HS-27A (cell line): ENCODE data around the gene HIP1.
"Not testable (repeated sequence)": the region's sequence is repeated elsewhere in the genome, so short reads cannot be mapped to it uniquely, and the experiment has no call there.

Source experiments
- DNase-seq: peaks from one replicate; pipeline ENCODE4 v3.0.0-alpha.2; 2012; ENCODE audit warnings: low read depth, missing footprints

HIP1 gene

DNA sequence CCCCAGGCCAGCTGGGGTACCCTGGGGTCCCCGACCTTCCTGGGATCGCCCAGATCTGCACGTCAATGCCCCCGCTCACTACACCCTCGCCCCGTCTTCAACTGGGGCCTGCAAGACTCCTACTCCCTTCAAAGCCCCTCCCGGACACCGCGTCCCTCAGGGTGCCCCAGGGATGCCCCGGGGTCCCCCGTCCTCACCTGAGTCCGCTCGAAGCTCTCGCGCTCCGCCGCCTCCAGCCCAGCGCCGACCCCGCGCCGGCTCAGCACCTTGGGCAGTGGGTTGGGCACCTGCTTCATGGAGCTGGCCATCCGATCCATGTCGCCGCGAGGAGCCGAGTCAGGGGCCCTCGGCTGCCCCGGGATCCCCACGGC lies at the start of gene HIP1:
TSS of gene HIP1 (minus strand) at position 338 of the 371 bp plus-strand sequence. CDS start at position 317, 21 bp downstream.
- DNase-seq, result no peak

DNA sequence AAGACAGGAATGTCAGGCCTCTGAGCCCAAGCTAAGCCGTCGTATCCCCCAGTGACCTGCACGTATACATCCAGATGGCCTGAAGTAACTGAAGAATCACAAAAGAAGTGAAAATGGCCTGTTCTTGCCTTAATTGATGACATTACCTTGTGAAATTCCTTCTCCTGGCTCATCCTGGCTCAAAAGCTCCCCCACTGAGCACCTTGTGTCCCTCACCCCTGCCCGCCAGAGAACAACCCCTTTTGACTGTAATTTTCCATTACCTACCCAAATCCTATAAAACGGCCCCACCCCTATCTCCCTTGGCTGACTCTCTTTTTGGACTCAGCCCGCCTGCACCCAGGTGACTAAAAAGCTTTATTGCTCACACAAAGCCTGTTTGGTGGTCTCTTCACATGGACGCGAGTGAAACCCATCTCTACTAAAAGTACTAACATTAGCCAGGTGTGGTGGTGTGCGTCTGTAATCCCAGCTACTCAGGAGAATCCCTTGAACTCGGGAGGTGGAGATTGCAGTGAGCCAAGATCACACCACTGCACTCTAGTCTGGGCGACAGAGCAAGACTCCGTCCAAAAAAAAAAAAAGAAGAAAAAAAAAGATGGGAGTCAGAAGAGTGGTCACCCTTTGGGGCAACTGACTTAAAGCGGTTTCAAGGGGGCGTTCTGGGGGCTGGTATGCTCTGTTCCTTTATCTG lies 49.6 kb upstream of the HIP1 start:
- DNase-seq, result not testable (repeated sequence)

DNA sequence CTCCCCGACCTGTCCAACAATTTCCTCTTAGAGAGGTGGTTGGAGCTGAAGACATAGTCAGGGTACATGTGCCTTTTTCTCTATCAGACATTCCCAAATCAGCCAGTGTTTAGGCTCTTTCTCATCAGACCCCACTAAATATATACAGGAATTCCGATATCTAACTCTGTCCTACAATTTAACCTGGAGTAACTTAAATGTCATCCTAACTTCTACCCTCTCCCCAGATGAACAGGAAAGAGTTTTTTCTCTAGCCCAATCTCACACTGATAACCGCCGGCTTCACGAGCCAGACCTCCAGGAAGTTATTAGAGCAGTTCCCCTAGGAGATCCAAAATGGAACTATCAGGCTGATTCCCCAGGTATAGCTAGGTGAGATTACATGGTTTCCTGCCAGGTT lies 44.3 kb upstream of the HIP1 start:
- DNase-seq, result not testable (repeated sequence)

DNA sequence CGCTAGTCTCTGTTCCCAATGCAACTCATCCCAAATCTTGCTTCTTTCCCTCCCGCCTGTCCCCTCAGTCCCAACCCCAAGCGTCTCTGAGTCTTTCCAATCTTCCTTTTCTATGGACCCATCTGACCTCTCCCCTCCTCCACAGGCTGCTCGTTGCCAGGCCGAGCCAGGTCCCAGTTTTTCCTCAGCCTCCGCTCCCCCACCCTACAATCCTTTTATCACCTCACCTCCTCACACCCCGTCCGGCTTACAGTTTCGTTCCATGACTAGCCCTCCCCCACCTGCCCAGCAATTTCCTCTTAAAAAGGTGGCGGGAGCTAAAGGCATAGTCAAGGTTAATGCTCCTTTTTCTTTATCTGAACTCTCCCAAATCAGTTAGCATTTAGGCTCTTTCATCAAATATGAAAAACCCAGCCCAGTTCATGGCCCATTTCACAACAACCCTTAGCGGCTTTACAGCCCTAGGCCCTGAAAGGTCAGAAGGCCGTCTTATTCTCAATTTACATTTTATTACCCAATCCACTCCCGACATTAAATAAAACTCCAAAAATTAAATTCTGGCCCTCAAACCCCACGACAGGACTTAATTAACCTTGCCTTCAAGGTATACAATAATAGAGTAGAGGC lies 42.0 kb upstream of the HIP1 start:
- not testable (repeated sequence) for DNase-seq

DNA sequence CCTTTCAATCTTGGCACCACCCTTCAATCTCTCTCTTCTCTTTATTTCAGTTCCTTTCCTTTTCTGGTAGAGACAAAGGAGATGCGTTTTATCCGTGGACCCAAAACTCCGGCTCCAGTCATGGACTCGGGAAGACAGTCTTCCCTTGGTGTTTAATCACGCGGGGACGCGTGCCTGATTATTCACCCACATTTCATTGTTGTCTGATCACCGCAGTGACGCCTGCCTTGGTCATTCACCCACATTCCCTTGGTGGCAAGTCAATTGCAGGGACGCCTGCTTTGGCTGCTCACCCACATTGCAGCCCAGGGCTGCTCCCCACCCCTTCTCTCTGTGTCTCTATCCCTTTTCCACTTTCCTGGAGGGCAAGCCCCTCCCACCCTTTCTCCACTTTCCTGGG lies 40.8 kb upstream of the HIP1 start:
- not testable (repeated sequence) for DNase-seq

DNA sequence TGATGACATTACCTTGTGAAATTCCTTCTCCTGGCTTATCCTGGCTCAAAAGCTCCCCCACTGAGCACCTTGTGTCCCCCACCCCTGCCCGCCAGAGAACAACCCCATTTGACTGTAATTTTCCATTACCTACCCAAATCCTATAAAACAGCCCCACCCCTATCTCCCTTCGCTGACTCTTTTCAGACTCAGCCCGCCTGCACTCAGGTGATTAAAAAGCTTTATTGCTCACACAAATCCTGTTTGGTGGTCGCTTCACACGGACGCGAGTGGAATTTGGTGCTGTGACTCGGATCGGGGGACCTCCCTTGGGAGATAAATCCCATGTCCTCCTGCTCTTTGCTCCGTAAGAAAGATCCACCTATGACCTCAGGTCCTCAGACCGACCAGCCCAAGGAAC lies 40.3 kb upstream of the HIP1 start:
- not testable (repeated sequence) for DNase-seq

DNA sequence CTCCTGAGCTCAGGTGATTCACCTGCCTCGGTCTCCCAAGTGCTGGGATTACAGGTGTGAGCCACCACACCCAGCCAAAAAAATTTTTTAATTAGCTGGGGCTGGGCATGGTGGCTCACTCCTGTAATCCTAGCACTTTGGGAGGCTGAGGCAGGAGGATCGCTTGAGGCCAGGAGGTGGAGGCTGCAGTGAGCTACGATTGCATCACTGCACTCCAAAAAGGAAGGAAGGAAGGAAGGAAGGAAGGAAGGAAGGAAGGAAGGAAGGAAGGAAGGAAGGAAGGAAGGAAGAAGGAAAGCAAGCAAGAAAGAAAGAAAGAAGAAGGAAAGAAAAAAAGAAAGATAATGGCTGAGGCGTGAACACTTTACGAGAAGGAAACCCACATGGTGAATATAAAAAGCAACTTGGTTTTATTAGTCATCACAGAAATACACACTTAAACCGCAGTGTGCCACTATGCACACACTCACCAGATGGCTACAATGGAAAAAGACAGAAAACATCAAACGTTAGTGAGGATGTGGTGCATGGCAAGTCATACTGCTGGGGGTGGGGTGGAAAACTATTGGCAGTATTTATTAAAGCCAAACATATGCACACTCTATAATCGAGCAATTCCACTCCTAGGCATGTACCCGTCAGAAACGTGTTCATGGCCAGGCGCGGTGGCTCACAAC lies 37.7 kb upstream of the HIP1 start:
- DNase-seq, result peak; percentile 45

DNA sequence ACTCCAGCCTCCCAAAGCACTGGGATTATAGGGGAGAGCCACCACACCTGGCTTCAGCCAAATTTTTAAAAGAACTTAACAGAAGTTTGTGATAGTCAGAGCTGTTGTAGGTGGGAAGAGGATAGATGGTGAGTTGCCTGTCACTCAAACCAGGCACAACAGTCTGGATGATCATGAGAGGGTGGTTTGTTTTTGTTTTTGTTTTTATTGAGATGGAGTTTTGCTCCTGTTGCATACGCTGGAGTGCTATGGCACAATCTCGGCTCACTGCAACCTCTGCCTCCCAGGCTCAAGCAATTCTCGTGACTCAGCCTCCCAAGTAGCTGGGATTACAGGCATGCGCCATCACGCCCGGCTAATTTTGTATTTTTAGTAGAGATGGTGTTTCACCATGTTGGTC lies 35.2 kb upstream of the HIP1 start:
- not testable (repeated sequence) for DNase-seq

DNA sequence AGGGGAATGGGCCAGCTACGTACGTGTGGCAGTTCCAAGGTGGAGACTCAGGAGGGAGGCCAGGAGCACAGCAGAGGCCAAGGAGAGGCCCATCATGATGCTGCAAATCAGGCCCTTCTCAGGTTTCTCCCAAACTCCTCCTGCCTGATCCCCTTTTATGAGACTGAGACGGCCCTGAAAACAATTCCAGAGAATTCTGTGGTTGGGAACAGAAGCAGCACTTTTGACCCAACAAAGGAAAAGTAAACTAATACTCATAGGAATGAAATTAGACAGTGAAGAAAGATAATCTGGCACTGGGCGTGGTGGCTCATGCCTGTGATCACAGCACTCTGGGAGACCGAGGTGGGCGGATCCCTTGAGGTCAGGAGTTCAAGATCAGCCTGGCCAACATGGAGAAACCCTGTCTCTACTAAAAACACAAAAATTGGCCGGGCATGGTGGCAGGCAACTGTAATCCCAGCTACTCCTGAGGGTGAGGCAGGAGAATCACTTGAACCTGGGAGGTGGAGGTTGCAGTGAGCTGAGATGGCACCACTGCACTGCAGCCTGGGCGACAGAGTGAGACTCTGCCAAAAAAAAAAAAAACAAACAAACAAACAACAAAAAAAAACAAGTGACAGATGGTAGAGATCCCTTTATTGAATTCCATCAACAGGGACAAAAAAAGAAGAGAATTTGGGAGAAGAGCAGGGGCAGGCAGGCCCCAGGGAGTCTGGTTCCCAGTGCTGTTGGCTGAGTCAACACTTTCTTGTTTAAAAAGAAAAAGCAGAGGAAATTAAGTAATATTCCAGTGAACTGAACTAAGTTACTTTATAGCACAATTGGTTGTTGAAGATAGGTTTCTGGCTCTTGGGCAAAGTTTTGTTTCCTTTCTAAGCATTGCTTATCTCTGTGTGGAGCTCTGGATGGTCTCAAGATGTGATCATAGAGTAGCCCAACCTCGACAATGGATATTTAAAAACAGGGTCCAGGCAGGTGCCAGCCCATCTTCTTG lies 33.6 kb upstream of the HIP1 start, which contains the start of gene CCL26:
TSS of gene CCL26 (minus strand) at position 131 of the 997 bp plus-strand sequence. CDS start at position 96, 35 bp downstream.
- peak; percentile 81 for DNase-seq

DNA sequence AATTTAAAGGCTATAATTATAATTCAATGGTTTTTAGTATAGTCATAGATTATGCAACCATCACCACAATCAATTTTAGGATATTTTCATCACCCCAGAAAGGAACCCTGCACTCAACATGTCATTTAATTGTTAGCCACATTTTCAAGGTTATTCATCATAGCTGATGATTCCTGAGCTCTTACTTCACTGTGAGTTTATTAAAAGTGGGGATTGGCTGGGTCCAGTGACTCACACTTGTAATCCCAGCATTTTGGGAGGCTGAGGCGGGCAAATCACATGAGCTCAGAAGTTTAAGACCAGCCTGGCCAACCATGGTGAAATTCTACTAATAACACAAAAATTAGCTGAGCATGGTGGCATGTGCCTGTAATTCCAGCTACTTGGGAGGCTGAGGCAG lies 32.5 kb upstream of the HIP1 start:
- DNase-seq, result peak; percentile 40

DNA sequence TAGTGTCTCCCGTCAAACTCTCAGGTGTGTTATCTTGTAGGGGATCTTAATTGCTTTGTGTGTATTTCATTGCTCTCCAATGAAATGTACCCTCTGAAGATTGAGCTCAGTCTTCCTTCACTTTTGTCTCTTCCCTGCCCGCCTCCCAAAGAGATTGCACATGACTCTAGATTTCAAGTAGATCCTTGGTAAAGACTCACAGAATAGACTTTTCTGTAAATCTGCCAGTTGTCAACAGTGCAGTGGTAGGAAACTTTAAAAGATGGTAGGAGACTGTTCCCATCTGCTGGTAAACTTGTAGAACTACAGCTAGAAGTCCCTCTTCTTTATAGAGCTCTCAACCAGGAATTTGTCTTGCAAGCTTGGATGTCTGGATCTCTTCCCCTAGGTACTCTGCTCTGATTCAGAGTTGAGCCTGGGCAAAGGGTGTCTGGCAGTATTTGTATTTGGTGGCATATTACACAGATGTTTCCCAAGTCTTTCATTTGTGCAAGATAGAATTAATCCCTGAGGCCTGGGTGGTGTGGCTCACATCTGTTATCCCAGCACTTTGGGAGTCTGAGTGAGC lies 23.7 kb upstream of the HIP1 start:
- no peak for DNase-seq

DNA sequence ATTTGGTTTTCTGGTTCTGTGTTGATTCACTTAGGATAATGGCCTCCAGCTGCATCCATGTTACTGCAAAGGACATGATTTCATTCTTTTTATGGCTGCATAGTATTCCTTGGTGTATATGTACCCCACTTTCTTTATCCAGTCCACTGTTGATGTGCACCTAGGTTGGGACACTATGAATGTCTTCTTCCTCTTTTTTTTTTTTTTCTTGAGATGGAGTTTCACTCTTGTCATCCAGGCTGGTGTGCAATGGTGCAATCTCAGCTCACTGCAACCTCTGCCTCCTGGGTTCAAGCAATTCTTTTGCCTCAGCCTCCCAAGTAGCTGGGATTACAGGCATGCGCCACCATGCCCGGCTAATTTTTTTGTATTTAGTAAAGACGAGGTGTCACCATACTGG lies 23.1 kb upstream of the HIP1 start:
- DNase-seq, result not testable (repeated sequence)

DNA sequence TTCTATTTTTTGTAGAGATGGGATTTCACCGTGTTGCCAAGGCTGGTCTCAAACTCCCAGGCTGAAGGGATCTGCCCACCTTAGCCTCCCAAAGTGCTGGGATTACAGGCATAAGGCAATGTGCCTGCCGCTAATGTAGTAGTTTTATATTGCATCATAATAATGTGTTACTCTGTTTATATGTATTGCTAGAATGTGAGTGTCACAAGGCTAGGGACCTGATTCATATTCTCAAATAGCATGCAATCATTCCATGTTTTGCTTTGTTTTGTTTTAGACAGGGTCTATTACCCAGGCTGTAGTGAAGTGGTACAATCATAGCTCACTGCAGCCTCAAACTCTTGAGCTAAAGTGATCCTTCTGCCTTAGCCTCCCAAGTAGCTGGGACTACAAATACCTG lies 19.8 kb upstream of the HIP1 start:
- no peak for DNase-seq

DNA sequence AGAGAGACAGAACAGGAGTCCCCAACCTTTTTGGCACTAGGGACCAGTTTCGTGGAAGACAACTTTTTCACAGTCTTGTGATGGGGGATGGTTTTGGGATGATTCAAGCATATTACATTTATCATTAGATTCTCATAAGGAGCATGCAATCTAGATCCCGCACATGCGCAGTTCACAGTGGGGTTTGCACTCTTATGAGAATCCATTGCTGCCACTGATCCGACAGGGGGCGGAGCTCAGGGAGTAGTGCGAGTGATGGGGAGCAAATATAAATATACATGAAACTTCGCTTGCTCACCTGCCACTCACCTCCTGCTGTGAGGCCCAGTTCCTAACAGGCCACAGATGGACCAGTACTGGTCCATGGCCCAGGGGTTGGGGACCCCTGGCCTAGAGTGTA lies 19.1 kb upstream of the HIP1 start:
- no peak for DNase-seq

DNA sequence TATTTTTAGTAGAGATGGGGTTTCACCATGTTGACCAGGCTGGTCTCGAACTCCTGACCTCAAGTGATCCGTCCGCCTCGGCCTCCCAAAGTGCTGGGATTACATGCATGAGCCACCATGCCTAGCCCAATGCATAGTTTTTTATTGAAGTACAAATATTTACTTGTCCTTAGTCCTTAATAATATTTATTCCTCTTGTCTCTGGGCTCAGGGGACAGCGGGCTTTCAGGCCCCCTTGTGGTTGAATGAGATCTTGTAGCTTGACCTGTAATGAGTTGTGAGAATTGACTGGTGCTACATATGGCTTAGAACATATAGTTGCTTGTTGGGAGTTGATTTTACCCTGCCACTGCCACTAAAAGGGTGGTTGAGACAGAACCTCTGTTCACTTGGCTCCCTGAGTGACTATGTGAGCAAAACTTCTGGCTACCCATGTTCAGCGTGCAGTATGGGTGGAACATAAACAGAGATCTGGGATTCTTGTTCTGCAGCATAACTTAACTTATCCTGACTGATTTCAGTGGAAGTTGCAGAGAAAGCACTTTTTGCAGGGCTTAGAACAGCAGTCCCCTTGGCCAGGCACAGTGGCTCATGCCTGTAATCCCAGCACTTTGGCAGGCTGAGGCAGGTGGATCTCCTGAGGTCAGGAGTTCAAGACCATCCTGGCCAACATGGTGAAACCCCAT lies 18.4 kb upstream of the HIP1 start:
- DNase-seq, result no peak

DNA sequence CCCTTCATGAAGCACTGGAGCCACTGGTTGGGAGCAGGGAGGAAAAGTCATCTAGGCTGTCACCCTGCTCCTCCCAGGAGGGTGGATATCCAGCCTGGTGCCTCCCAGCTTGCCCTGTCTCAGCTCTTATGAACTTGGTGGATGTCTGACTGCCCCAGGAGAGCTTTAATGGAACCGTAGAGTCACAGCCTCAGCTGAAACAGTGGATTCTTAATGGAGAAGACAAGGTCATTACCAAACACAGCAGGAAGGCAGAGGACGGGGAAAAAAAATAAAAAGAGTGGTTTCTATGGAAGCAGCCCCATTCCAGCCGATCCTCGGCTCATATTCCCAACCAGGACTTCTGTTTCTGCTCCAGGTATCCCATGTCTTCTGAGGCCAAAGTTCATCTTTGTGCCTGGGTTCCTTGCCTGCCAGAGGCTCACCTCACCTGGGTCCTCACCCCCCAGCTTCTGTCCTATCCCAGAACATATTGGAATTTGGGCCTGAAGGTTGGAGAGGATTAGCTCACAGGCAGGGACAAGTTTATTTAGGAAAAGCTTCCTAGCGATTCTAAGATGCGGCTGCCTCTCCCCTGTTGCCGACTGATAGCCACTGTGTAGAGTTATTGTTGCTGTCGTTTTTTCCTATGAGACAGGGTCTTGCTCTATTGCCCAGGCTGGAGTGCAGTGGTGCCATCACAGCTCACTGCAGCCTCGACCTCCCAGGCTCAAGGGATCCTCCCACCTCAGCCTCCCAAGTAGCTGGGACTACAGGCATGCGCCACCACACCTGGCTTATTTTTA lies 17.7 kb upstream of the HIP1 start:
- DNase-seq, result no peak

DNA sequence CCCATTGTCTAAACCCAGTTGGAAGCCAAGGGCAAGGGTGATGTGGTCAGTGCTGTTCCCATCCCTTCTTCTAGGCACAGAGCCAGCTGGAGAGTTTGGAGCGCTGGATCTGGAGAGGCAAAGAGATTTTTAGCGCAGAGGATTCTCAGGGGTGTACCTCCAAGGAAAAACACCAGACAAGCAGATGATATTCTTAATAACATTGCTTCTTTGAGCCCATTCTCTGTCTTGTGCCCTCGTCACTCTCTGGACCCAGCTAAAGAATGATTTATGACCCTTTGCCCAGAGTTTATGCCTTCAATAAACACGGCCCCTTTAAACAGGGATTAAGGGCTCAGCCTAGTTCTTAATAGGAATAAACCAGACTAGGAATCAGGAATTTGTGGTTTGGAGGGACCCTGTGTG lies 4.7 kb upstream of the HIP1 start:
- DNase-seq, result no peak

DNA sequence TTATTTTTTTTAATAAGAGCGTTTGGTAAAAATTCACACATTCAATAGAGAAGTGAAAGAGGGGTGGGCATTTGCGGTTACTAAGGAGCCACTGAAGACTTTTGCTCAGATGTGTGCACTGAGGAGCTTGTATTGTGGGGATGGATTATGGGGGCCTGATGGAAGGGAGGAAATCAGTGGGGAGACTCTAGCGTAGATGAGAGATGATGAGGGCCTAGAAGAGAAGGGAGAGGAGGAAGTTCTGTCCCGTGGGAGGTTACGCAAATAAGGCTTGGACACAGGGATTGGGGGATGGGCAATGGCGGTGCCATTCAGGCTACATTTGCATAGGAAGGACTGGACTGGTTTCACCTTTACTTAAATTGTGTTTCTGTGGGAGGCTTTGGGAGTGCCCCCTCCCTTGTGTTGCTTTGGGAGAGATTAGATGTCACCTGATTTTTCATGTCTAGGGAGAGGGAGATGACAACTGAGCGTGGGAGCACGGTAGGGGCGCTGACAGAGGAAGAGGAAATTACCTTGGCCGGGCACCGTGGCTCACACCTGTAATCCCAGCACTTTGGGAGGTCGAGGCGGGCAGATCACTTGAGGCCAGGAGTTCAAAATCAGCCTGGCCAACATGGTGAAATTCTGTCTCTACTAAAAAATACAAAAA lies 2.2 kb upstream of the HIP1 start:
- DNase-seq, result no peak

DNA sequence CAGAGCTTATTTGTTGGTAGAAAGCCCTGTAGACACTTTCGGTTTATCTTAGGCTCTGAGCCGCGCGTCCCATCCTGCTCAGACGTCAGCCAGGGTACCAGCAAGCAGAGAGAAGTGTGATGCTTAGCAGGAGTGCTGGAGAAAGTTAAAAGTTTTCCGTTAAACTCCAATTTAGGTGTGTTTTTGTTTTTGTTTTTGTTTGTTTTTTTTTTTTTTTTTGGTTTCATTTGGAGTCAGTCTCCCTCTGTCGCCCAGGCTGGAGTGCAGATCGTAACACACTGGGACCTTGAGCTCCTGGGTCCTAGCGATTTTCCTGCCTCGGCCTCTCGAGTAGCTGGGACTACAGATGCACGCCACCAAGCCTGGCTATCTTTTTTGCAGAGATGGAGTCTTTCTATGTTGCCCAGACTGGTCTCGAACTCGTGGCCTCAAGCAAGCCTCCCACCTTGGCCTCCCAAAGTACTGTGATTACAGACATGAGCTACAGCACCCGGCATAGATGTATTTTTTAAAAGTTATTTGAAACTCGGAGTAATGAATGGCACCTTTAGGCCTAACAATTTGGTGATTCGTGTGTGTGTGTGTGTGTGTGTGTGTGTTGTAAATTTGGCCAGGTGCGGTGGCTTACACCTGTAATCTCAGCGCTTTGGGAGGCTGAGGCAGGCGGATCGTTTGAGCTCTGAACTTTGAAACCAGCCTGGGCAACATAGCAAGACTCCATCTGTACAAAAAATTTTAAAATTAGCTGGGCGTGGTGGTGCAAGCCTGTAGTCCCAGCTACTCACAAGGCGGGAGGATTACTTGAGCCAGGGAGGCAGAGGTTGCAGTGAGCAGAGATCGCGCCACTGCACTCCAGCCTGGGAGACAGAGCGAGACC lies 1.3 kb upstream of the HIP1 start:
- DNase-seq, result no peak
